Endothelial cell of umbilical vein (primary cell): ENCODE results near the gene BDKRB2. TPM values are rescaled to one million over a fixed set of nuclear protein-coding genes. Genes with fewer than 3 reads are reported as not detected.

Experiments
- BruUV-seq: library from RNA; stranded (reverse); fragments of 400-500 nt; replicated peaks from 2 replicates; lab custom pipeline; 2021; lab: Mats Ljungman, UMichigan
- CTCF ChIA-PET: fragments of 300-600, 350-600 bp; sonication (Branson Sonifier 250); formaldehyde crosslinking; loops from one replicate; lab custom pipeline; 2021; ENCODE audit warnings: antibody characterized with exemption, inconsistent platforms; lab: Charles Lee
- POLR2A ChIA-PET: fragments of 300-600, 350-600 bp; sonication (Branson Sonifier 250); formaldehyde crosslinking; loops from one replicate; lab custom pipeline; 2021; ENCODE audit warnings: antibody characterized with exemption, inconsistent platforms; lab: Charles Lee
- DNase-seq: peaks from one replicate; pipeline ENCODE4 v3.0.0-alpha.2; 2011; ENCODE audit warnings: low read depth, low spot score
- FAIRE-seq: peaks from 2 replicates; lab custom pipeline; 2011; peaks lifted over from hg19 to GRCh38; lab: Jason Lieb, UNC
- H2AFZ ChIP-seq: 2 replicates; pipeline ENCODE4 v1.6.0; 2012; ENCODE audit warnings: low read depth, low read length, control low read depth, inconsistent platforms
- H3K27ac ChIP-seq: 2 replicates; pipeline ENCODE4 v1.5.1; 2011; ENCODE audit warnings: low read depth, mild to moderate bottlenecking, control low read depth, low read length, moderate library complexity; ENCODE audit not compliant: insufficient read depth
- H3K27me3 ChIP-seq, 2 experiments: 2 replicates each; pipeline versions ENCODE4 v1.6.0 to v1.6.1; 2011; ENCODE audit warnings: low read length in 2 of 2, mixed read lengths in 1 of 2; ENCODE audit not compliant: control insufficient read depth in 2 of 2, insufficient read depth in 2 of 2
- H3K36me3 ChIP-seq, 2 experiments: 2 replicates in 1 of 2; 3 replicates in 1 of 2; pipeline ENCODE4 v1.5.1; 2011; ENCODE audit warnings: low read length in 2 of 2, mild to moderate bottlenecking in 1 of 2, moderate library complexity in 1 of 2; ENCODE audit not compliant: control insufficient read depth in 2 of 2, insufficient read depth in 2 of 2; ENCODE audit errors: extremely low read depth in 1 of 2
- H3K4me1 ChIP-seq: 3 replicates; pipeline ENCODE4 v1.5.1; 2011; ENCODE audit warnings: mild to moderate bottlenecking, low read length; ENCODE audit not compliant: control insufficient read depth, insufficient read depth; ENCODE audit errors: extremely low read depth
- H3K4me2 ChIP-seq: 2 replicates; pipeline ENCODE4 v1.6.1; 2011; ENCODE audit warnings: low read length, control low read depth, mixed read lengths; ENCODE audit not compliant: insufficient read depth
- H3K4me3 ChIP-seq, 3 experiments: fragments of 200-600 bp in 1 of 3; sonication (generic), shearing (Covaris generic) in 1 of 3; replicated peaks in 1 of 3; 2 replicates each; pipeline ENCODE4 v1.5.1; 2011 to 2016; ENCODE audit warnings: control low read depth in 3 of 3, low read length in 3 of 3, mild to moderate bottlenecking in 2 of 3, inconsistent platforms in 1 of 3, low read depth in 1 of 3, moderate library complexity in 1 of 3; ENCODE audit not compliant: insufficient read depth in 1 of 3
- H3K79me2 ChIP-seq: 2 replicates; pipeline ENCODE4 v1.6.0; 2012; ENCODE audit warnings: low read length, inconsistent platforms; ENCODE audit not compliant: control insufficient read depth, insufficient read depth
- H3K9ac ChIP-seq: replicated peaks from 2 replicates; pipeline ENCODE3; 2011; ENCODE audit warnings: low read length, control low read depth; ENCODE audit not compliant: insufficient read depth; ENCODE audit errors: extremely low read depth
- H3K9me1 ChIP-seq: replicated peaks from 3 replicates; pipeline ENCODE4 v1.6.0; 2011; ENCODE audit warnings: mild to moderate bottlenecking, low read length; ENCODE audit not compliant: control insufficient read depth, insufficient read depth; ENCODE audit errors: extremely low read depth
- H3K9me3 ChIP-seq: replicated peaks from 2 replicates; pipeline ENCODE4 v1.5.1; 2012; ENCODE audit warnings: low read length, inconsistent platforms; ENCODE audit not compliant: control insufficient read depth, insufficient read depth
- H4K20me1 ChIP-seq: replicated peaks from 2 replicates; pipeline ENCODE3; 2011; ENCODE audit warnings: mild to moderate bottlenecking, low read length; ENCODE audit not compliant: control insufficient read depth, insufficient read depth; ENCODE audit errors: extremely low read depth
- EZH2 ChIP-seq: IDR thresholded peaks from 2 replicates; pipeline ENCODE4 v1.6.1; 2012; ENCODE audit warnings: borderline replicate concordance, low read depth, mild to moderate bottlenecking, moderate library complexity, low read length, inconsistent platforms; ENCODE audit not compliant: severe bottlenecking
- FOS ChIP-seq: IDR thresholded peaks from 2 replicates; pipeline ENCODE4 v1.6.1; 2011; ENCODE audit warnings: mild to moderate bottlenecking, low read length, moderate library complexity, borderline replicate concordance; ENCODE audit not compliant: insufficient read depth
- GATA2 ChIP-seq: IDR thresholded peaks from 2 replicates; pipeline ENCODE4 v1.7.0; 2011; ENCODE audit warnings: low read depth, mild to moderate bottlenecking, moderate library complexity, mixed read lengths, low read length; ENCODE audit not compliant: insufficient read length, insufficient read depth
- JUN ChIP-seq: IDR thresholded peaks from 2 replicates; pipeline ENCODE4 v1.6.1; 2011; ENCODE audit warnings: borderline replicate concordance, low read depth; ENCODE audit not compliant: insufficient read length, insufficient read depth
- MYC ChIP-seq: IDR thresholded peaks from one replicate; pipeline ENCODE4 v1.6.1; 2011; ENCODE audit warnings: mild to moderate bottlenecking, low read depth, low read length
- POLR2A ChIP-seq: IDR thresholded peaks from 2 replicates; pipeline ENCODE4 v1.6.1; 2012; ENCODE audit warnings: low read depth, mild to moderate bottlenecking, control low read depth, low read length
- POLR2AphosphoS5 ChIP-seq: IDR thresholded peaks from 2 replicates; pipeline ENCODE4 v1.6.1; 2012; ENCODE audit warnings: low read depth, mild to moderate bottlenecking, control low read depth, low read length, moderate library complexity; ENCODE audit not compliant: insufficient read depth
- dilution Hi-C: fragments of 300-500 bp; cut with MboI; formaldehyde crosslinking; loops from one replicate; pipeline ENCODE4 v1.15.0; 2019; ENCODE audit warnings: low sequenced_read_pairs; ENCODE audit not compliant: extremely low pct_ligation_motif_present
- intact Hi-C: fragments of 100-400 bp; cut with micrococcal nuclease; formaldehyde crosslinking; loops from one replicate; pipeline ENCODE4 v1.10.0; 2022
- polyA plus RNA-seq, 4 experiments: library from polyadenylated mRNA; depleted of rRNA in 3 of 4; stranded (reverse) in 3 of 4; unstranded in 1 of 4; fragments of >200 nt; gene quantifications; 2 replicates each; pipeline versions ENCODE4 v1.2.1 to v1.2.3, GENCODE V29; 2011 to 2012; ENCODE audit warnings: missing spikeins in 1 of 4
- total RNA-seq: library from RNA; stranded (reverse); gene quantifications from 2 replicates; pipeline ENCODE4 v1.2.3, GENCODE V29; 2021
- TF ChIP-seq, protein P1 (sequence below), 2 donors: IDR thresholded peaks; 1 replicate in 1 of 2; 2 replicates in 1 of 2; pipeline ENCODE4 v1.5.1; 2011; ENCODE audit warnings: low read length in 2 of 2, mild to moderate bottlenecking in 2 of 2, moderate library complexity in 2 of 2, control low read depth in 1 of 2, inconsistent platforms in 1 of 2, low read depth in 1 of 2; ENCODE audit not compliant: insufficient read depth in 1 of 2; ENCODE audit errors: extremely low read depth in 1 of 2
- TF ChIP-seq, protein P2 (sequence below): IDR thresholded peaks from 2 replicates; pipeline ENCODE4 v1.6.1; 2011; ENCODE audit not compliant: insufficient read depth, insufficient read length

BDKRB2 gene
- total and polyA plus RNA-seq, 2 donors (not counting 3 experiments of a cell fraction or from before 2014, with no cell fraction given) = 0.22 to 0.77 TPM

- Histone ChIP-seq H3K4me2 (no peak overlapping the region), H3K27ac (no peak overlapping the region), H4K20me1 (no peaks in the 10 kb centered on the region), H3K4me1 (peaks cover 3% of the 10 kb centered on the region), H3K9ac (no peak overlapping the region), H3K9me3 (no peaks in the 10 kb centered on the region), H3K4me3 (no peak overlapping the region), H3K9me1 (no peaks in the 10 kb centered on the region), H2AFZ (no peak overlapping the region), H3K36me3 (no peaks in the 10 kb centered on the region), H3K27me3 (no peaks in the 10 kb centered on the region), H3K79me2 (no peaks in the 10 kb centered on the region)
- BruUV-seq = no TSS peak
- ChIA-PET POLR2A (no interaction called here), CTCF (no interaction called here)
- no peak for DNase-seq
- dilution Hi-C loops (no loop called here), intact Hi-C loops (no loop called here)
- no peak for FAIRE-seq
- TF ChIP-seq, protein P1, sequence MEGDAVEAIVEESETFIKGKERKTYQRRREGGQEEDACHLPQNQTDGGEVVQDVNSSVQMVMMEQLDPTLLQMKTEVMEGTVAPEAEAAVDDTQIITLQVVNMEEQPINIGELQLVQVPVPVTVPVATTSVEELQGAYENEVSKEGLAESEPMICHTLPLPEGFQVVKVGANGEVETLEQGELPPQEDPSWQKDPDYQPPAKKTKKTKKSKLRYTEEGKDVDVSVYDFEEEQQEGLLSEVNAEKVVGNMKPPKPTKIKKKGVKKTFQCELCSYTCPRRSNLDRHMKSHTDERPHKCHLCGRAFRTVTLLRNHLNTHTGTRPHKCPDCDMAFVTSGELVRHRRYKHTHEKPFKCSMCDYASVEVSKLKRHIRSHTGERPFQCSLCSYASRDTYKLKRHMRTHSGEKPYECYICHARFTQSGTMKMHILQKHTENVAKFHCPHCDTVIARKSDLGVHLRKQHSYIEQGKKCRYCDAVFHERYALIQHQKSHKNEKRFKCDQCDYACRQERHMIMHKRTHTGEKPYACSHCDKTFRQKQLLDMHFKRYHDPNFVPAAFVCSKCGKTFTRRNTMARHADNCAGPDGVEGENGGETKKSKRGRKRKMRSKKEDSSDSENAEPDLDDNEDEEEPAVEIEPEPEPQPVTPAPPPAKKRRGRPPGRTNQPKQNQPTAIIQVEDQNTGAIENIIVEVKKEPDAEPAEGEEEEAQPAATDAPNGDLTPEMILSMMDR (IDR thresholded peaks at IDR 0.05; ENCODE audit: extremely low read depth in 1 of 2, insufficient read depth in 1 of 2, low read depth in 1 of 2, low read length in 2 of 2) = no peak
- no peak for TF ChIP-seq GATA2
- TF ChIP-seq FOS = no peak
Measured at GRCh38 chr14:96203116-96203515, 1.5 kb upstream of the BDKRB2 start.

DNA sequence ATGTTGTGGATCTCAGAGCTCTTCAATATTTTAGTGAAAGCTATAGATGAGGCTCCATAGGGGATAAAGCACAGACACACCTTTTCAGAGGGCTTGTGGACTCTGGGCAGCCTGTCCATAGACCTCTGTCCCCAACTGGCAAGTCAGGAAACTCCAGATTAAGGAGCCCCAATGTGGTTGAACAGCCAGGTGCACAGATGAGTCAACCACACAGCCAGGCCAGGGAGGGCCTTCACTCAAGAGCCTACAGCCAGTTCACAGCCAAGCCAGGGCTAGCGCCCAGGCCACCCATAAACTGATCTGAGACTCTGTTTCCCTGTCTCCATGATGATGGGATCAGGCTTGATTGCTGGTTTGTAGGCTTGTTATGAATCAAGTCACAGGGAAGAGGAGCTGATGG, 1.0 kb upstream of the BDKRB2 start:
- Histone ChIP-seq H4K20me1 (no peaks in the 10 kb centered on the region), H2AFZ (no peak overlapping the region), H3K4me1 (no peaks in the 10 kb centered on the region), H3K36me3 (no peaks in the 10 kb centered on the region), H3K4me3 (no peak overlapping the region), H3K9me1 (no peaks in the 10 kb centered on the region), H3K27ac (no peak overlapping the region), H3K79me2 (no peaks in the 10 kb centered on the region), H3K4me2 (no peak overlapping the region), H3K27me3 (no peaks in the 10 kb centered on the region), H3K9ac (no peak overlapping the region), H3K9me3 (no peaks in the 10 kb centered on the region)
- intact Hi-C loops = loop anchor here (1.0 to 2.0 kb wide), 3 partner anchors 24 to 103 kb away; no protein-coding TSS in a partner anchor
- POLR2A ChIA-PET = no interaction called here
- DNase-seq (no peak), FAIRE-seq (no peak)
- no TSS peak for BruUV-seq
- CTCF ChIA-PET = no interaction called here
- dilution Hi-C loops = no loop called here
- no peak for TF ChIP-seq GATA2
- no peak for TF ChIP-seq POLR2AphosphoS5
- TF ChIP-seq MYC = no peak
- no peak for TF ChIP-seq EZH2
- TF ChIP-seq POLR2A = no peak
- TF ChIP-seq, protein P2, sequence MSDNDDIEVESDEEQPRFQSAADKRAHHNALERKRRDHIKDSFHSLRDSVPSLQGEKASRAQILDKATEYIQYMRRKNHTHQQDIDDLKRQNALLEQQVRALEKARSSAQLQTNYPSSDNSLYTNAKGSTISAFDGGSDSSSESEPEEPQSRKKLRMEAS = no peak
- TF ChIP-seq, protein P1 (IDR thresholded peaks at IDR 0.05; ENCODE audit: extremely low read depth in 1 of 2, insufficient read depth in 1 of 2, low read depth in 1 of 2, low read length in 2 of 2) = no peak
- no peak for TF ChIP-seq FOS
- no peak for TF ChIP-seq JUN
